GM12873 (cell line): ENCODE measurements around the gene FBXO21.

Experiments
- CTCF ChIP-seq: IDR thresholded peaks from 2 replicates; pipeline ENCODE4 v1.5.1; 2012; ENCODE audit warnings: low read depth, mild to moderate bottlenecking, moderate library complexity, low read length, control low read depth; ENCODE audit not compliant: insufficient read depth; ENCODE audit errors: missing control alignments

The FBXO21 gene

GRCh38 chr12:117202033-117202432, 11.8 kb upstream of the FBXO21 start:
- no peak for TF ChIP-seq CTCF

- TF ChIP-seq CTCF, result no peak
Observed at GRCh38 chr12:117193903-117194302, 3.6 kb upstream of the FBXO21 start.

- no peak for TF ChIP-seq CTCF
Observed at GRCh38 chr12:117192057-117192456, 1.8 kb upstream of the FBXO21 start.

GRCh38 chr12:117189725-117190209, 503 bp downstream of the FBXO21 start:
- TF ChIP-seq CTCF, result no peak

GRCh38 chr12:117188961-117189724, 1.1 kb downstream of the FBXO21 start:
- TF ChIP-seq CTCF, result no peak

- TF ChIP-seq CTCF, result no peak
Observed at GRCh38 chr12:117188121-117188665, 2.1 kb downstream of the FBXO21 start.

- no peak for TF ChIP-seq CTCF
Observed at GRCh38 chr12:117187421-117187820, 2.8 kb downstream of the FBXO21 start.
